ENCODE data around the gene SUPT3H. TPM values are rescaled to one million over a fixed set of nuclear protein-coding genes. Genes with fewer than 3 reads are reported as not detected.

The SUPT3H gene
- total RNA-seq, 2 experiments from 2014 or later, result 10.1 to 11.6 TPM

- Mint-ChIP-seq H3K9me3 (peaks cover under 1% of the 10 kb centered on the region), H3K4me1 (peaks cover 2% of the 10 kb centered on the region), H3K27ac (no peak overlapping the region), H3K27me3 (no peaks in the 10 kb centered on the region), H3K4me3 (no peak overlapping the region), H3K36me3 (peaks cover 5% of the 10 kb centered on the region)
- no peak for ATAC-seq (ENCODE audit: low read depth)
- POLR2A ChIA-PET, result no interaction called here
- DNase-seq, result no peak
These were observed 124.3 kb downstream of the SUPT3H start for GRCh38 chr6:45253453-45253852.

DNA sequence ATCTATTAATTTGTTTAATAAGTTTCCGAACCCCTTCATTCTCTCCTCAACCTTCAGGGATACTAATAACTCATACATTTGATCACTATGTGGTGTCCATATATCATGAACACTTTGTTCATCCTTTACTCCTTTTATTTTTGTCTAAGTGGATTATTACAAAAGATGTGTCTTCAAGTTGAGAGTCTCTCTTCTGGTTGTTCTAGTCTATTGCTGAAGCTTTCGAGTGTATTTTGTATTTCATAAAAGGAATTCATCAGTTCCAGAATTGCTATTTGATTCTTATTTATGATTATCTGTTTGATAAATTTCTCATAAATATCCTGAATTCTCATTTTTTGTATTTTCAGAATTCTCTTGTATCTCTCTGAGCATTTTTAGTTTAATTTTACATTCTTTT is 146.1 kb downstream of the SUPT3H start:
- peaks cover 3% of the 10 kb centered on the region for H3K4me1 Mint-ChIP-seq
- no peak overlapping the region for H3K27ac Mint-ChIP-seq
- peaks cover 27% of the 10 kb centered on the region for H3K9me3 Mint-ChIP-seq
- no peaks in the 10 kb centered on the region for H3K27me3 Mint-ChIP-seq
- POLR2A ChIA-PET, result no interaction called here
- H3K4me3 Mint-ChIP-seq, result no peak overlapping the region
- DNase-seq (no peak), ATAC-seq (ENCODE audit: low read depth) (no peak)
- H3K36me3 Mint-ChIP-seq, result peaks cover 31% of the 10 kb centered on the region

GRCh38 chr6:45229416-45229815 is 148.3 kb downstream of the SUPT3H start:
- H3K36me3 Mint-ChIP-seq, result peaks cover 31% of the 10 kb centered on the region
- H3K27me3 Mint-ChIP-seq, result no peaks in the 10 kb centered on the region
- POLR2A ChIA-PET, result no interaction called here
- peaks cover 25% of the 10 kb centered on the region for H3K9me3 Mint-ChIP-seq
- H3K4me3 Mint-ChIP-seq, result no peak overlapping the region
- ATAC-seq (ENCODE audit: low read depth) (no peak), DNase-seq (no peak)
- no peak overlapping the region for H3K27ac Mint-ChIP-seq
- H3K4me1 Mint-ChIP-seq, result peaks cover 3% of the 10 kb centered on the region

DNA sequence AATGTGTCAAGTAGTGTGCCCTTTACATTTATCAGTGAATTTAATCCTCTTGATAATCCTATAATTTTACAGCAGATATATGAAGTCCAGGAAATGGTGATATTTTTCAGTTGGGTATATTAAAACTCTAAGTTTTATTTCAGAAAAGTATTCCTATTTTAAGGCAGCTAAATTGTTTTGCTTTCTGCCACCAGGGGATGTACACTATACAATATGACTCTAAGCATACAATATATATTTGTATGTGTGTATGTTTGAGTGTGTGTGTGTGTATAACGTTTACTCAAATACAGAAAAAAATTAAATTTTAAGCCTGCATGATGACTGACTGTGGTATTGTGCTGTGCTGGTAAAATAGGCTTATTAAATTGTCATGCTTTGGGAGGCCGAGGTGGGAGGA is 151.7 kb downstream of the SUPT3H start:
- no peak overlapping the region for H3K27ac Mint-ChIP-seq
- POLR2A ChIA-PET, result no interaction called here
- peaks cover 13% of the 10 kb centered on the region for H3K9me3 Mint-ChIP-seq
- no peaks in the 10 kb centered on the region for H3K27me3 Mint-ChIP-seq
- DNase-seq, result no peak
- ATAC-seq (ENCODE audit: low read depth), result no peak
- peaks cover 11% of the 10 kb centered on the region for H3K36me3 Mint-ChIP-seq
- peaks cover 5% of the 10 kb centered on the region for H3K4me1 Mint-ChIP-seq
- no peak overlapping the region for H3K4me3 Mint-ChIP-seq

DNA sequence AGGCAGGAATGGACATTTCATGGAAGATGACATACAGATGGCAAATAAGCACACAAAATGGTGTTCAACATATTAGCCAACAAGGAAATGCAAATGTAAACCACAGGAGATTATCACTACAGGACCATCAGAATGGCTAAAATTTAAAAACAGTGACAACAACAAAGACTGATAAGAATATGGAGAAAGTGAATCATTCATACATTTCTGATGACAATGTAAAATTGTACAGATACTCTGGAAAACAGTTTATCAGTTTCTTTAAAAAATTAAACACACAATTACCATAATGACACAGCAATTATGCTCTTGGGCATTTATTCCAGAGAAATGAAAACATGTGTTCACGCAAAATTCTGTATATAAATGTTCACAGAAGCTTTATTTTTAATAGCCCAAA is 155.4 kb downstream of the SUPT3H start:
- Mint-ChIP-seq H3K27me3 (no peaks in the 10 kb centered on the region), H3K9me3 (peaks cover 12% of the 10 kb centered on the region), H3K4me1 (peaks cover 4% of the 10 kb centered on the region), H3K4me3 (no peak overlapping the region), H3K36me3 (peaks cover 19% of the 10 kb centered on the region), H3K27ac (no peak overlapping the region)
- POLR2A ChIA-PET, result no interaction called here
- no peak for ATAC-seq (ENCODE audit: low read depth)
- DNase-seq, result no peak

DNA sequence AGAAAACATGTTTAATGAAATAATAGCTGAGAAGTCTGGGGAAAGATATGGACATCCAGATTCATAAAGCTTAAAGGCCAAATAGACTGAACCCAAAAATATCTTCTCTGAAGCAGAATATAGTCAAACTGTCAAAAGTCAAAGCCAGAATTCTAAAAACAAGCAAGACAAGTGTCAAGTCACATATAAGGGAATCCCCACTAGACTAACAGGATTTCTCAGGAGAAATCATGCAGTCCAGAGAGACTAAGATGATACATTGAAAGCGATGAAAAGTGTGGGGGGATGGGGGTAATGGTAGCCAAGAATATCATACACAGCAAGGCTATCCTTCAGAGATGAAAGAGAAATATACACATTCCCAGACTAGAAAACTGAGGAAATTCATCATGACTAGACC is 162.0 kb downstream of the SUPT3H start:
- Mint-ChIP-seq H3K9me3 (peaks cover 14% of the 10 kb centered on the region), H3K36me3 (peaks cover 34% of the 10 kb centered on the region), H3K4me3 (no peak overlapping the region), H3K27ac (no peak overlapping the region), H3K4me1 (peaks cover 8% of the 10 kb centered on the region), H3K27me3 (no peaks in the 10 kb centered on the region)
- DNase-seq, result no peak
- POLR2A ChIA-PET, result no interaction called here
- ATAC-seq (ENCODE audit: low read depth), result no peak

- ATAC-seq (ENCODE audit: low read depth) (peak; percentile 47), DNase-seq (no peak)
- Mint-ChIP-seq H3K27ac (no peak overlapping the region), H3K36me3 (peaks cover 31% of the 10 kb centered on the region), H3K9me3 (peaks cover 15% of the 10 kb centered on the region), H3K27me3 (no peaks in the 10 kb centered on the region), H3K4me3 (no peak overlapping the region), H3K4me1 (peaks cover 6% of the 10 kb centered on the region)
- POLR2A ChIA-PET, result interaction anchor here (1.6 kb wide), 1 partner anchor 165 kb away, joined by 4 read pairs; the partner anchor contains the start of gene SUPT3H
These were observed 164.8 kb downstream of the SUPT3H start for GRCh38 chr6:45212976-45213375.

DNA sequence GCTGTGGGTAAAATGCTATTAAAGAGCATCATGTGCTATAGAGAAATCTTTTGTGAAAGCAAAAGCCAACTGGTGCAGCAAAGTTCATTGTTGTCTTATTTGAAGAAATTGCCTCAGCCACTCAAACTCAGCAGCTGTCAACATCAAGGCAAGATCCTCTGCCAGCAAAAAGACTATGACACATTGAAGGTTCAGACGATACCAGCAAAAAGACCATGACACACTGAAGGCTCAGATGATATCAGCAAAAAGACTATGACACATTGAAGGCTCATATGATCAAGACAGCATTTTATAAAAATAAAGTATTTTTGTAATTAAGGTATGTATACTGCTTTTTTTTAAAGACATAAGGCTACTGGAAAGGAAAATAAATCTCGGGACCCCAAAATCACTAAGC is 168.0 kb downstream of the SUPT3H start:
- H3K27ac Mint-ChIP-seq, result no peak overlapping the region
- ATAC-seq (ENCODE audit: low read depth) (no peak), DNase-seq (no peak)
- POLR2A ChIA-PET, result no interaction called here
- H3K9me3 Mint-ChIP-seq, result peaks cover 16% of the 10 kb centered on the region
- H3K27me3 Mint-ChIP-seq, result no peaks in the 10 kb centered on the region
- H3K36me3 Mint-ChIP-seq, result peaks cover 26% of the 10 kb centered on the region
- peaks cover 12% of the 10 kb centered on the region for H3K4me1 Mint-ChIP-seq
- H3K4me3 Mint-ChIP-seq, result no peak overlapping the region

GRCh38 chr6:45206793-45207492 is 170.8 kb downstream of the SUPT3H start:
- POLR2A ChIA-PET, result no interaction called here
- Mint-ChIP-seq H3K9me3 (peaks cover 16% of the 10 kb centered on the region), H3K4me3 (no peak overlapping the region), H3K27me3 (no peaks in the 10 kb centered on the region), H3K27ac (no peak overlapping the region), H3K36me3 (peaks cover 21% of the 10 kb centered on the region), H3K4me1 (peaks cover 5% of the 10 kb centered on the region)
- ATAC-seq (ENCODE audit: low read depth) (no peak), DNase-seq (no peak)

DNA sequence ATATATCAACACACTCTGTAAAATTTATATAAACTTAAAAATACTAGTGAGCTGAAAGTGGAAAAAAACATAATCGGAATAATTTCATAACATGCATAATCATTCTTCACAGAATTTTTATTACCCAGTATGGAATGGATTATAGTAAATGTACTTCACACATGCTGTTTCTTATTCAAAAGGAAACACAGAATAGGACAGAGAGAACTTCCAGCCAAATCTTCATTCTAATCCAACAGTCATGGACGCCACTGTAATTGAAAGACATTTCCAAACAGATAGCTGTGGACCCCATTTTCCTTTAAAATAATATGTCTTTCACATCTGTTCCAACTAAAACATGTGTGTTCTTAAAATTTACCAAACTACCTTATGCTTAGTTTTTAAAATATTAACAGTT is 176.2 kb downstream of the SUPT3H start:
- Mint-ChIP-seq H3K9me3 (peaks cover 2% of the 10 kb centered on the region), H3K4me1 (peaks cover 8% of the 10 kb centered on the region), H3K27ac (no peak overlapping the region), H3K36me3 (peaks cover 4% of the 10 kb centered on the region), H3K27me3 (no peaks in the 10 kb centered on the region), H3K4me3 (no peak overlapping the region)
- DNase-seq, result no peak
- ATAC-seq (ENCODE audit: low read depth), result no peak
- POLR2A ChIA-PET, result no interaction called here

GRCh38 chr6:45200510-45200909 is 177.2 kb downstream of the SUPT3H start:
- no peak for DNase-seq
- ATAC-seq (ENCODE audit: low read depth), result no peak
- Mint-ChIP-seq H3K27me3 (no peaks in the 10 kb centered on the region), H3K4me1 (peaks cover 7% of the 10 kb centered on the region), H3K36me3 (peaks cover 1% of the 10 kb centered on the region), H3K27ac (no peak overlapping the region), H3K4me3 (no peak overlapping the region), H3K9me3 (no peaks in the 10 kb centered on the region)
- POLR2A ChIA-PET, result no interaction called here

- POLR2A ChIA-PET, result no interaction called here
- Mint-ChIP-seq H3K27me3 (no peaks in the 10 kb centered on the region), H3K9me3 (no peaks in the 10 kb centered on the region), H3K4me3 (no peak overlapping the region), H3K36me3 (peaks cover 1% of the 10 kb centered on the region), H3K27ac (no peak overlapping the region), H3K4me1 (peaks cover 7% of the 10 kb centered on the region)
- ATAC-seq (ENCODE audit: low read depth) (no peak), DNase-seq (no peak)
These were observed 178.2 kb downstream of the SUPT3H start for GRCh38 chr6:45199554-45199953.

GRCh38 chr6:45196121-45196520 is 181.6 kb downstream of the SUPT3H start:
- peaks cover 7% of the 10 kb centered on the region for H3K4me1 Mint-ChIP-seq

GRCh38 chr6:45195137-45195536 is 182.6 kb downstream of the SUPT3H start:
- DNase-seq, result no peak
- no peak for ATAC-seq (ENCODE audit: low read depth)
- no peak overlapping the region for H3K27ac Mint-ChIP-seq
- H3K4me1 Mint-ChIP-seq, result peaks cover 7% of the 10 kb centered on the region
- H3K4me3 Mint-ChIP-seq, result no peak overlapping the region
- H3K27me3 Mint-ChIP-seq, result no peaks in the 10 kb centered on the region
- peaks cover 9% of the 10 kb centered on the region for H3K36me3 Mint-ChIP-seq
- POLR2A ChIA-PET, result no interaction called here
- H3K9me3 Mint-ChIP-seq, result no peaks in the 10 kb centered on the region

More at GRCh38 chr6:45196121-45196520, 181.6 kb downstream of the SUPT3H start:
- no peak for DNase-seq
- H3K36me3 Mint-ChIP-seq, result peaks cover 2% of the 10 kb centered on the region
- no peak overlapping the region for H3K4me3 Mint-ChIP-seq
- no peak overlapping the region for H3K27ac Mint-ChIP-seq
- H3K9me3 Mint-ChIP-seq, result no peaks in the 10 kb centered on the region
- H3K27me3 Mint-ChIP-seq, result no peaks in the 10 kb centered on the region
- POLR2A ChIA-PET, result no interaction called here
- ATAC-seq (ENCODE audit: low read depth), result no peak
